Effector CD4-positive, alpha-beta T cell (primary cell): Measurements from ENCODE around the gene RFTN2. TPM values are rescaled to one million over a fixed set of nuclear protein-coding genes. Genes with fewer than 3 reads are reported as not detected.
"Not testable (repeated sequence)": the region's sequence is repeated elsewhere in the genome, so short reads cannot be mapped to it uniquely, and the experiment has no call there.

Source experiments
- DNase-seq: peaks from one replicate; pipeline ENCODE4 v3.0.0-alpha.2; 2020
- total RNA-seq: gene quantifications from one replicate; lab custom pipeline; 2026; lab: John Stamatoyannopoulos, UW

The RFTN2 gene
- not detected for total RNA-seq

GRCh38 chr2:197675246-197675645 is at the start of gene RFTN2:
RFTN2 (minus strand) TSS chr2:197675587; CDS start chr2:197675458, 129 bp downstream.
- DNase-seq, result no peak

- DNase-seq, result no peak
These were observed 42.5 kb upstream of the RFTN2 start for GRCh38 chr2:197717863-197718262.

- no peak for DNase-seq
These were observed 37.9 kb upstream of the RFTN2 start for GRCh38 chr2:197713271-197713670.

- no peak for DNase-seq
These were observed 36.2 kb upstream of the RFTN2 start for GRCh38 chr2:197711578-197711977.

GRCh38 chr2:197710424-197711042 is 35.1 kb upstream of the RFTN2 start:
- DNase-seq, result no peak

GRCh38 chr2:197709140-197709539 is 33.8 kb upstream of the RFTN2 start:
- DNase-seq, result not testable (repeated sequence)

GRCh38 chr2:197708331-197708730 is 32.9 kb upstream of the RFTN2 start:
- no peak for DNase-seq

GRCh38 chr2:197707316-197708213 is 32.2 kb upstream of the RFTN2 start:
- DNase-seq, result no peak

GRCh38 chr2:197706839-197707207 is 31.4 kb upstream of the RFTN2 start:
- DNase-seq, result no peak

- peak; percentile 4 for DNase-seq
These were observed 30.8 kb upstream of the RFTN2 start for GRCh38 chr2:197705912-197706838.

GRCh38 chr2:197705121-197705911 is 29.9 kb upstream of the RFTN2 start, which contains the start of gene MARS2:
MARS2 (plus strand) TSS chr2:197705369; CDS start chr2:197705406, 37 bp downstream.
- peak; percentile 90 for DNase-seq

- DNase-seq, result no peak
These were observed 29.2 kb upstream of the RFTN2 start for GRCh38 chr2:197704434-197705120.

- DNase-seq, result no peak
These were observed 25.6 kb upstream of the RFTN2 start for GRCh38 chr2:197700960-197701359.

GRCh38 chr2:197699724-197700123 is 24.3 kb upstream of the RFTN2 start:
- DNase-seq, result not testable (repeated sequence)

- DNase-seq, result not testable (repeated sequence)
These were observed 21.2 kb upstream of the RFTN2 start for GRCh38 chr2:197696571-197696970.

- not testable (repeated sequence) for DNase-seq
These were observed 20.6 kb upstream of the RFTN2 start for GRCh38 chr2:197695971-197696370.

GRCh38 chr2:197695206-197695605 is 19.8 kb upstream of the RFTN2 start:
- not testable (repeated sequence) for DNase-seq

GRCh38 chr2:197677483-197677882 is 2.1 kb upstream of the RFTN2 start:
- DNase-seq, result no peak

- DNase-seq, result no peak
These were observed 1.7 kb upstream of the RFTN2 start for GRCh38 chr2:197677056-197677455.

- DNase-seq, result no peak
These were observed 363 bp upstream of the RFTN2 start for GRCh38 chr2:197675711-197676188.

- no peak for DNase-seq
These were observed 796 bp downstream of the RFTN2 start for GRCh38 chr2:197674591-197674990.
